ENCODE results near the gene CPD.

The CPD gene

DNA sequence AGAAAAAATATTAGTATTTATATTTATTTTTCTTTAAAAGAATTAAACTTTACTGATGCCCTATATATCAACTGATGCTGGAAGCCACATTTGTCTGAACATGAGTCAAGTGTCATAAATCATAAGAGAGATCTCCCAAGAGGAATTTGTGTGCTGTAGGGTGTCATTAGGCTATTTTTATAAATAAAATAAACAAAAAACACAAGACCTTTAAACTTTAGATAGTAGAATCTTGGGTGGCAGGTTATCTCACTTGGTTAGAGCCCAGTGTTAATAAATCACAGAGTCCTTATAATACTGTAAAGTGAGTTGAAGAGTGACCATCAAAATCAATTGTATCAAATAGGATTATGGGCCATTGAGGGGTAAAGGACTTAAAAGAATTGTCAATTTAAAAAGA lies 21.3 kb upstream of the CPD start:
- DNase-seq = no peak

DNA sequence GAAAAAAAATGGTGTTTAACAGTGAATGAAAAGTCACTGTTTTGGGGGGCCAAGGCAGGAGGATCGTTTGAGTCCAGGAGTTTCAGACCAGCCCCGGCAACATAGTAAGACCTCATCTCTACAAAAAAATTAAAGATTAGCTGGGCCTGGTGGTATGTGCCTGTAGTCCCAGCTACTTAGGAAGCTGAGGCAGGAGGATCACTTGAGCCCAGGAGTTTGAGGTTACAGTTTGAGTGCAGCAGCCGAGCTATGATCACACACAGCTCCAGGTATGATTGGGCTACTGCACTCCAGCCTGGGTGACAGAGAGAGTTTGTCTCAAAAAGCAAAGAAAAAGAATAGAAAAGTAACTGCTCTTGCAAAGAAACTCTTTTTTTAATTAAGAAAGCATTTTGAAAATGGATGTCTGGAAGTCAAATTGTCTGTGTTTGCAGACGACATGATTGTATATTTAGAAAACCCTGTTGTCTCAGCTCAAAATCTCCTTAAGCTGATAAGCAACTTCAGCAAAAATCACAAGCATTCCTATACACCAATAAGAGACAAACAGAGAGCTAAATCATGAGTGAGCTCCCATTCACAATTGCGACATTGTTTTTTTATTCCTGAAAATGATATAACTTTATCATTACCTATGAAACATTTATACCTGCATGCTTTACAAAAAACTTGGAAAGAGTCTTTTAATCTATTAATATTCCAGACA lies 20.5 kb upstream of the CPD start:
- no peak for DNase-seq

DNA sequence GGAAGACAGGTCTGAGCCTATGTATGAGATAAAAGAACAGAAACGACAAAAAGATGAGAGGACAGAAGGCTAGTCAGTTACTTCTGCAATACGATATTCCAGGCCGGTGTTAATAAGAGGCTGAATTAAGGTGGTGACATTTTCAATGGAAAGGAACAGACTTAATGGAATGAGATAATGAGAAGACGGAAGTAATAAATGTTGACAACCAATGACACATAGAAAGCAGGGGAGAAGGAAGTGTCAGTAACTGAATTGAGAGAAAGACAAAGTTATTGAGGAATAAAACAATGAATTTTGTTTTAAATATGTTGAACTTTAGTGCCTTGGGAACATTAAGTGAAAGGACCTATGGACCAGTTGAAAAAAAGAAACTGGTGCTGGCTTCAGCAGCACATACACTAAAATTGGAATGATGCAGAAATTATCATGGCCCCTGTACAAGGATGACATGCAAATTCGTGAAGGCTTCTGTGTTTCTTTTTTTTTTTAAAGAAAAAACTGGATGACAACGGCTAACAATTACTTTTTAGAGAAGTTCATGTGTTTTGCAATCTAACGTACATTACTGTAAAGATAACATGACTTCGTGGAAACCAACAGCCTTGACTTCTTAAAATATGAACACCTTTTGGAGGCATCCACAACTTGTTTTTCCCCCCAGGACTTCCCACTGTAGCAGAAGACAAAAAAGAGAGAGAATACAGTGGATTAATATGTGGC lies 18.5 kb upstream of the CPD start:
- DNase-seq = no peak

DNA sequence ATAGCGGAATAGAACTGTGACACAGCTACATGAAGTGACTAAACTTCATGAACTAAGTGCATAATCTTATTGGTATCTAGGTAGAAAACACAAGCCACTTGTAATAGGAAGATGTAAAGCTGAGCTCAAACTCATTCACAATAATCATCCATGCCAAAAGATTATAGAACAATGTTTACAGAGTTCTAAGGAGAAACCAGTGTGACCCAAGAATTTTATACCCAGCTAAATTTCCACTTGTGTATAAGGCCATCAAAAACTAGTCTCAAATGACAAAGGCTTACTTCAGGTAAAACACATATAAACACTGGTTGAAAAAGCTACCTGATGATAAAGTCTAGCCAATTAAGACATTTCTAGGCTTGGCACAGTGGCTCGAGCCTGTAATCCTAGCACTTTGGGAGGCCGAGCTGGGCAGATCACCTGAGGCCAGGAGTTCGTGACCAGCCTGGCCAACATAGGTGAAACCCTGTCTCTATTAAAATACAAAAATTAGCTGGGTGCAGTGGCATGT lies 16.9 kb upstream of the CPD start:
- no peak for DNase-seq

DNA sequence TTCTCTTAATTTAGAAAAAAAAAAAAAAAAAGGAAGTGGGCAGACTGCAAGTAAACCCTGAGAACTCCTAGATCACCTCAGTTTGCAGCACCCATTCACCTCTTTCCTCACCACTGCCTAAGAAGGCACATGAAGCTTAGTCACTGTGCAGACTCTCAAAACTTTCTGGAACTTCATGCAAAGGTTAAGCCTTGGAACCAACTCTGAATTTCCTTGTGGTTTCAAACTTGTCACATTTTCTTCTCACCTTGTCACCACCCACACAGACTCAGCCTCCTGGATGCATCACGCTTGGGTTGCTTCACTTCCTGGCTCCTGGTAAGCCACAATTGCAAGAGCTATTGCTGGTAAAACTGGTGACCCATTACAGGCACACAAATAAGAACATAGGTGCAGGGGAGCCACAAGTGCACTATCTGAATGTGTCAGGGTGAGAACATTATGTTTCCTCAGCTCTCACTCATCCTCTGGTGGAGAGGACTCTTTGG lies 15.0 kb upstream of the CPD start:
- no peak for DNase-seq

DNA sequence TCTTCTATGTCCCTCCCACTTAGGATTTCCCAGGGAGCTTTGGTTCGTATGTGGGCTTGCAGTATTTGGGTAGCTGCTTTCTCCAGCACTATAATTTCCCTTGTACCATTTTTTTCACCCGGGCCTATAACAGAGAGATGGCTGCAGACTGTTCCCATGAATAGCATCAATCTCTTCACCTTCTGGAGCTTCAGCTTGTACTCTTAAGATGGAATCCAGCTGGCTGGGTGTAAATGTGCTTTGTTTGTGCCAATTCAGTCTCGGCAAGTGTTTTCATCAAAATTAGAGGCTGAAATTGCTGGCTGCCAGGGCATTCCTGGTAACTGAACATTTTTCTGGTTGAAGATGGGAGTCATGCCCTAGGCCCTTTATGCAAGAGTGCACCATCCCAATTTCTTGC lies 12.2 kb upstream of the CPD start:
- DNase-seq = no peak

DNA sequence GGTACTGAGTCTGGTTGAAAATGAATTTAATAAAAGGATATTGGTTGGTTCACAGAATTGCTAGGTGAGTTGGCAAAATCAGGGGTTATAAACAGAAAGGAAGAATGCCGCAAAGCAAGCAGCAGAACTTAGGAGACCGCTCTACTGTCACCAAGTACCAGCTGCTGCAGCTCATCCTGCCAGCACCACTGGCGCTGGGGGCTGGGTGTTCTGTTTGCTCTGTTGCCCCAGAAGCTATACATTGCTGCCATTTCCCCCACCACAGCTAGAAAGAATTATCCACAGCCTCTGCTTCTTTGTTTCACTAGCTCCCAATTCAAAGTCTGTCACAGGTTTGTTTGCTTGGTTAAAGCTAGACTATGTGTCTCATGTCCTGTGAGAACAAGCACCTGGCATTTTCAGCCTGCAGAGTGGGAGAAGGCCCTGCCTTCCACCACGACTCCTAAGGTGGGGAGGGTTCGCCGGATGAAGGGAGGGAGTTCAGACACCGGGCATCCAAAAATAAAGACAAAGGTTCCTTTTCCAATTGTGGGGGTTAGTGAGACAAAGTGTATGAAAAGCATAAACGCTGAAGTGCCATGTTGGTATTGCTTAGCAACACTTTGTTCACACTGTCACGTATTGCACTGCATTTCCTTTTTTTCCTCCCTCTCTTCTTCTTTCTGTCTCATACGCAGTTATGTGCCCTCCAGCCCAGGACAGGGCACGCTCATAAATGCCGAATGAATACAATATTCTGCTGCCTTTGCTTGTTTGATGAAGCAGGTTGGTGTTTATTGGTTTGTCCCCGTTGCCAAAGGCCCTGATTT lies 9.6 kb upstream of the CPD start:
- no peak for DNase-seq

DNA sequence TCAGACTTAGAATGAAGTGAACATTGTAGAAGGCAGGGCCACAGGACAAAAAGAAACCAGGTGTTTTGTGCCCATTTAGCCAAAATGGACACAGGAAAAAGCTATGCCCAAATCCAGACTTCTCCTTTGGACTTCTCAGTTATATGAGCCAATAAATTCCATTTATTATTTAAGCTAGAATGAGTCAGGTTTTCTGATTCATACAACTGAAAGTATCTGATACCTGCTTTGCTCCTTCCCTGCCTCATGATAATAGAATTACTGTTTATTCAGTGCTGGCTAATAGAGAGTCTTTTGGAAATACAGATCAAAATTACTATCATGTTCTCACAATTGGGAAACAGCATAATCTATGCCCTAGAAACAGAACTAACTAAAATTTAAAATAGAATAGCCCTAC lies 8.7 kb upstream of the CPD start:
- no peak for DNase-seq

DNA sequence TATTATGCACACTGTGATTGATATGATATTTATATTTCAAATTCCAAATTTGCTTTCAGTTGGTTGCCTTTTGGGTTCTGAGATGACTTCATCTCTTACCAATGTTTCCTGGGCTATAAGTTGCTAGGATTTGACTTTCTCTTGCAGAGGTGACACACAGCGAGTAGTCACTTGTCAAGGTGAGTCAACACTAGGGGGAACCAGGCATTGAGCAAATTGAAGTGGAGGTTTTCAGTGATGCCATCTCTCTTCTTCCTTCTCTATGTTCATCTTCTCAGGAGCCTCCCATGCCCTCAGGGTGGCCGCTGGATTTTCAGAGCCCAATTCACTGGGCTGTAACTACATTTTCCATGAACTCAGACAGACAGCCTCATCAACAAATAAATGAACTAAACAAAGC lies 6.0 kb upstream of the CPD start:
- no peak for DNase-seq

DNA sequence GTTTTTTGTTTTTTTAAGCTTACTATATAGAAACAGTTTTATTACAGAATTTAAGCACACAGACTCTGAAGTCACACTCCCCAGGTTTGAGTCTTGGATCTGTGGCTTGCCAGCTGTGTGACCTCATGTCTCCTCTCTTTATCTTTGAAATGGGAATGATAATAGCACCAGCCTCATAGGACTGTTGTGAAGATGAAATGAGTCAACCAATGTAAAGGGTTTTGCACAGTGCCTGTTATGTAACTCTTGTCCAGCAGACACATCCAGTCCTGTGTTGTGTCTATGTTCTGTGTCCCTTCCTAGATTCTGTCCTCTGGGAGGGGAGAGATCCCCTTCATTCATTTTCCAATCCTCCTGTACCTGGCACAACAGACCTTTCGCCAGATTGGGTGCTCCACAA lies 3.1 kb upstream of the CPD start:
- DNase-seq = no peak

DNA sequence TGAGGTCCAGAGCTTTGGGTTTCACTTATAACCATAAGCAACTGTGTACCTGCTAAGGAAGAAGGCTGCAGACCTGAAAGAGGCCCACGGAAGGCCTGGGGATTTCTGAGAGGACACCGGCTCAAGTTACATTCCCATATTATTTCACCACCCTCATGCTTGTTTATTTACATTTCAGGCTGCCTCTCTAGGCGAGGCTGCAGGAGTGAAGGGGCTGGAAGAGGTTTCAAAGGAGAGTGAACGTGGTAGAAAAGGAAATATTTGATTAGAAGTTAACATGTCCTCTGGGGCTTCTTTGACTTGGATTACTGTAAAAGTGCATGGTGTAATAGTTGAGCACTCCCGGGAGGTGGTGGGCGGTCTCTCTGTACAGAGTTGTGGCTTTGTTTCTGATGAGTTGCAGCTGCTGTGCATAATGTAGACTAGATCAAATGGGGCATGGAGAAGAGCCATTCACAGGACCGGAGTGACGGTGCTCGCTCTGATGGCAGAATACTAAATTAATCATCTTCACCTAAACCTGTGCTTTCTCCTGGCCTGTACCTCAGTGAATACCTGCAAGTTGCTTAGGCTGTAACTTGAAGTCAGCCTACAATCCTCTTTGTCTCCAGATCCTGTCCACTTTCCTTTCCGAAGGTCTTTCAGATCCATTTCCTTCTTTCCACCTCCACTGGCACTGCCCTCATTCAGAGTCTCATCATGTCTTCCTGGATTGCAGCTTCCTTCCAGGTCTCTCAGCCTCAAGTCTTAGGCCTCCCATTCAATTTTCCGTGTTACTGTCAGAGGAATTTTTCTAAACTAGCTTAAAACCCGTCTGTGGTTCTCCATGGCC lies 1.9 kb upstream of the CPD start:
- peak; percentile 72 for DNase-seq

DNA sequence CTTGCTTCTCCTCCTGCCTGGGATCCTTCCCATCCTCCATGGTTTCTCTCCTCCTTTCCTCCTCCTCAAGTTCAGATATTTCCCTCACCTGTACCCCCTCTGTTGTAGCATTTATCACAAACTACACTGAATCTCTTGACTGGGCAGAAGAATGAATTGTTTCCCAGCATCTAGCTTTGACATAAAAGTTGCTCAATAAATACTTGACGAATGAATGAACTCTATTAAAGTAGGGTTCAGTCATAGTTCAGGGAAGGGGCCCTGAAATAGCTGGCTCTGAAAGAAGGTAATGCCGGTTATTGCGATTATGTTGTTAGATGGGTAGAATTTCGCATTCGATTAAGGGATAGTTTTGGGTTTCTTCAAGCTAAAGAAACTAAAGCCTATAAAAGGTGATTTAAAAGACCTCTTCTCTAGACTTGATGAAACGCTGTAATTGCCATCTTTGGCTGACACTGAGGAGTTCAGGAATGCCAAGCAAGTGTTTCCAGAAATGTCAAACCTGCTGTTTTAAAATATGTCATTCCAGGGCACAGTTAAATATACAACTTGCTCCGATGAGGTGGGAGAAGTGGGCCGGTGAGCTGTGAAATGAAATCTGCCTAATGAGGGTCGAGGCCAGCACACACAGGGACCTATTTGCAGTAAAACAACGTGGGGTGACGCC lies 1.0 kb upstream of the CPD start:
- DNase-seq = no peak

DNA sequence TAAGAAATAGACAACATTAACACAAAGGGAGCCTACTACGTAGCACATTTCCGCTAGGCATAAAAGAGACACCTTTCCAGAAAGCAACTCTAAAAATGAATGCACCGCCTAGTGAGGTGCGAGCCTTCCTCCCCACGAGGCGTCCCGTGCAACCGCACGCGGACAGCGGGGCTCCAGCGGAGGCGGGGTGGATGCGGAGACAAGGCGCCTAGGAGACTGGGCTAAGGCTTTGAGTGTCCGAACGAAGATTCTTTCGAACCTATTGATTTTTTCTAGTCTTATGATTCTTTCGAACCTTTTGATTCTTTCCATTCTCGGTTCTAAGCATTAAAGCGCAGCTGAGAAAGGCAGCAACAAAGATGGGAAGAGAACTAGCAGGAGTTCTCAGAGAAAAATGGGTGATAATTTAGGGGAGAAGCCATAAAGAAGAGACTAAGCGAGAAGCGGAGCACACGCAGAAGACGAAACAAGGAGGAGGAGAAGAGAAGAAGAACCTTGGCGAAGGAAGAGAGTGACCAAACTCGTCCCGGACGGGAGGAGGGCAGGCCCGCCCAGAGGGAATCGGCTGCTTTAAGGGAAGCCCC lies 394 bp upstream of the CPD start:
- DNase-seq = no peak

DNA sequence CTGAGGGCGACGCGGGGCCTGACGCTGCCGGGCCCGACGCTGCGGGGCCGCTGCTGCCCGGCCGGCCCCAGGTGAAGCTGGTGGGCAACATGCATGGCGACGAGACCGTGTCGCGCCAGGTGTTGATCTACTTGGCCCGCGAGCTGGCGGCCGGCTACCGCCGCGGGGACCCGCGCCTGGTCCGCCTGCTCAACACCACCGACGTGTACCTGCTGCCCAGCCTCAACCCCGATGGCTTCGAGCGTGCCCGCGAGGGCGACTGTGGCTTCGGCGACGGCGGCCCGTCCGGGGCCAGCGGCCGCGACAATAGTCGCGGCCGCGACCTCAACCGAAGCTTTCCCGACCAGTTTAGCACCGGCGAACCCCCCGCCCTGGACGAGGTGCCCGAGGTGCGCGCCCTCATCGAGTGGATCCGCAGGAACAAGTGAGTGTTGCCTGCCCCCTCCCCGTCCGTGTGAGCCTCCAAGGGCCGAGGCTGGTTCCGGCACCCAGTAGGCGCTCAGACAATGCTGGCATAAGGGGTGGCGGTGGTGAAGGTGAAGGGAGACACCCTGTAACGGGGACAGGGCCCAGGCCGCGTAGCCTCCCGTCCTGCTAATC lies 676 bp downstream of the CPD start:
- DNase-seq = no peak

DNA sequence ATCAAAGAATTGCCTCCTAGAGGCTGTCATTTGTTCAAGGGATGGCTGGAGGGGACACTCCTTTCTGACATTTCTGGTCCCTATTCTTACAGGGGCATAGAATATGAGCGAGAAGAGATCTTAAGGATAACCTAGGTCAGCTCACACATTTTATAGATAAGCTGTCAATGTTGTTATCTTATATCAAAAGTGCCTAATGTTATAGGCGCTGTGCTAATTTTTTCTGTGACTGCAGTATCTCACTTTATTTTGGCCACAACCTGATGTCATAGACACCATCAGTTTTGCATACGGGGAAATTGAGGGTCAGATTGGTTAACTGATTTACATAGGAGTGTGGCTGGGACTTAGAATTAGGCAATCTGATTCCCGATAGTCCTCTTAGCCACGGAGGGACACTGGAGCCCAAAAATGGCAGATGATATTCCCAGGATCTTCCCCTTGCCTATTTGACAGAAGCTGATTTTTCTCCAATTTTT lies 1.2 kb downstream of the CPD start:
- DNase-seq = no peak

DNA sequence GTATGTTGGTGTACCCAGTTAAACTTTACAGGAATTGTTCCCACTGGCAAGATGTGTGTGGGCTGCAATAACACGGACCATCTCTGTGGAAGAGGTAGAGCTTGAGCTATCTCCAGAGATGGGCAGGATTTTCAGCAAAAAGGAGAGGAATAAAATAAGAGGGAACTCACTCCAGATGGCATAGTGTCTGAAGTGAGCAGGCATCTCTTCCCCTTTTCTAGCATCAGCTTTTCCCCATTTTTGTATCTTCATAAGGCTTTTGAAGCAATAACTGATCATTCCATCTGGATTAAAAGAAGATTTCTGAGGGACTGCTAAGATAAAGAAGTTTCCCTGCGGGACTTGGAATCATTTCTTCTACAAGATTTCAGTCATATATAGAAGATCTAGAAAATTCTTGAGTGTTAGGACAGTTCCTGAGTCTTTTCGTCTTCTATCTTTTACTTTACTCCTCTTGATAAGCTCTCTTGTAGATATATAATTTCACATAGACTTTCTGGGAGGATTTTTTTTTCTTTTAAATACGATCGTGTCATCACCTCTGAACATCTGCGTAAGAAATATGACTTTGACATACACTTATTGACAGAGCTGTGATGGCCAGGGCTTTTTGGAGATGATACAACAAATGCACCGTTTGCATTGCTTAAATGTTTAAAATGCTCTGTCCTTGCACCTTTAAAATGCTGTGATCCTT lies 2.1 kb downstream of the CPD start:
- no peak for DNase-seq

DNA sequence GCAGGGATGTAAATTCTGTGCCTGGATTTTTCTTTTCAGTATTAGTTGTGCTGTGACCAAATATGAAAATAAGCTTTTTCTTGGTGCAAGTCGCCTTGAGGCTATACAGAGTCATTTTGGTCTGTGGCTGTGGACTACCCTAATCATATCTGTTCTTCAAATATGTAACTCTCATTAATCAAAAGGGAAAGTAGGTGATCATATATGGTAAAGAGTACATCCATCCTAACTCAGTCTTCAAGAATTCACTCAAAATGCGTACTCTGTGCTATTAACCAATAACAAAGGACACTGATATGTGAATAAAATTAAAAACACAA lies 2.6 kb downstream of the CPD start:
- DNase-seq = no peak

DNA sequence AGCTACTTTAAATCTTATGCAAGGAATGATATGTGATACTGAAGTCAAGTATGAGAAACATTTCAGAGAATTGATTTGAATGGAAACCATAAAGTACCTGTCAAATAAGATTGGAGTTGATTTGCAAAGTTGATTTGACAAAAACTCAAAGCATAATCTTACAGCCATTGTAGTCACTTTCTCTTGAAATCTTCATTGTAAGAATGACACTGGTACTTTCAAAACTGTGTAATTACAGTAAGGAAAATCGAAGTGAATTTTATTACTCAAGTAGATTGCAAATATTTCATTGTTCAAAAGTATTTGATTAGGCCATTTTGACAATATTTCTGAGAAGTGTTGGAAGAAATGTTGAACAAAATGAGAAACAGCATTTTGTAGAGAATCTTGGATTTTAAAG lies 3.6 kb downstream of the CPD start:
- no peak for DNase-seq

DNA sequence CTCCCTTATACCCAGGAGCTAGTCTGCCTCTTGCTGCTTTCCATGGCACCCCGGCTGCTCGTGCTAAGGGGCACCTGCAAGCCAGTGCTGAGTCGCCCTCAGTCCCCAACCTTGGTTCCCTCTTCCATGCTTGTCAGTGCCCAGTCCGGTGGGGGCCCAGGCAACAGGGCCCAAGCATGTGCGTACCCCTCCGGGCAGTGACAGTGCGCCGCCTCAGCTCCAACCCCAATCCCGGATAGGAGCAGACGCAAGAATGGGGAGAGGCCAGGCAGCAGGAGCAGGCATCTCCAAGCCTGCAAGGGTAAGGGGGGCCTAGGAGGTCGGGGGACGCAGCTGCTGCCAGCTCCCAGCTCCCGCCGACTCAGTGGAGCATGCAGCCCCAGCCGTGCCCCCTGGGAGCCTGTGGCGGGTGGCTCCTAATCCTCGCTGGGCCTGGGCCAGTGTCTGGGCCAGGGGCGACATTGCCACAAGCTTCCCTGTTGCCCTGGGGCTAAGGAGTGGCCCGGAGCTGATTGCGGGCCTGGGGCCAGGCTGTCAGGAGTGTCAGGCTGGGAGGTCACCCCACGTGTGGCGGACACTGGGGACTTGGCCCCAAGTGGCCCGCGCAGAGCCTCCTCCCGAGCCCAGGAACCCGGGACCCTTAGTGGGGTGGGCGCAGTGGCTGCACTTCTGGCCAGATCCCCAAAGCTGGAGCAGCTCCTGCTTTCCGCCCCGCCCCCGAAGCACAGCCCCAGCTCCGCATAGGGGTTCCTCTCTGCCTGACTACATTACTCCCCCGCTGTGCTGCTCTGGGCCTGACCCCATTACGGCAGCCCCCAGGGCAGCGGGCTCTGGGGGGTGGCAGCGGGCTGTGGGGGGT lies 9.8 kb downstream of the CPD start:
- DNase-seq = no peak

Measured in NCI-H1105 treated with DMSO at 0.1 percent for 48 hours (cell line).